A549 (cell line): ENCODE data around the gene FAM98C. TPM values are rescaled to one million over a fixed set of nuclear protein-coding genes. Genes with fewer than 3 reads are reported as not detected.
A peak's percentile ranks its signal among the peaks of the same experiment; 100 is the strongest.

Source experiments
- ATAC-seq, 2 experiments: fragments of 200-7000 bp in 1 of 2; fragments of >200 bp in 1 of 2; cut with Nextera tagmentation in 1 of 2; cut with Tn5 transposase in 1 of 2; 3 replicates each; pipeline versions ENCODE4 v1.8.0 to v1.9.1; 2018 to 2020; ENCODE audit warnings: mild to moderate bottlenecking in 1 of 2, moderate library complexity in 1 of 2
- CTCF ChIA-PET: fragments of 300-600 bp; sonication (Branson Sonifier 250); formaldehyde crosslinking; extraction: SDS; loops from one replicate; lab custom pipeline; 2021; ENCODE audit warnings: antibody characterized with exemption, inconsistent platforms; lab: Yijun Ruan, JAX
- POLR2A ChIA-PET: fragments of 350-600 bp; formaldehyde crosslinking; extraction: SDS; loops from one replicate; lab custom pipeline; 2021; ENCODE audit warnings: antibody characterized with exemption, inconsistent platforms; lab: Yijun Ruan, JAX
- DNase-seq, 2 experiments: peaks; one replicate each; pipeline versions ENCODE4 v3.0.0 to v3.0.0-alpha.2; 2011 to 2016; ENCODE audit warnings: low read depth in 1 of 2, low spot score in 1 of 2
- FAIRE-seq: peaks from 2 replicates; lab custom pipeline; 2011; peaks lifted over from hg19 to GRCh38; lab: Jason Lieb, UNC
- H3K27ac ChIP-seq, 2 experiments: fragments of >200 bp; sonication (Bioruptor Twin); formaldehyde crosslinking; 3 replicates each; pipeline ENCODE4 v1.5.1; 2016 to 2017
- H3K4me1 ChIP-seq: fragments of >200 bp; sonication (Bioruptor Twin); formaldehyde crosslinking; 3 replicates; pipeline ENCODE4 v1.6.1; 2016
- H3K4me2 ChIP-seq: fragments of >200 bp; sonication (Bioruptor Twin); formaldehyde crosslinking; 3 replicates; pipeline ENCODE4 v1.6.1; 2016
- H3K4me3 ChIP-seq: fragments of >200 bp; sonication (Bioruptor Twin); formaldehyde crosslinking; 3 replicates; pipeline ENCODE4 v1.5.1; 2016
- H3K9me3 ChIP-seq: fragments of >200 bp; sonication (Bioruptor Twin); formaldehyde crosslinking; 3 replicates; pipeline ENCODE4 v1.6.1; 2016
- ATOH8 ChIP-seq: fragments of 250-450 bp; sonication (Bioruptor Pico); IDR thresholded peaks from 2 replicates; pipeline ENCODE4 v1.5.0; 2020; ENCODE audit warnings: low read depth, mild to moderate bottlenecking, moderate library complexity
- BHLHE40 ChIP-seq: IDR thresholded peaks from 2 replicates; pipeline ENCODE4 v1.6.1; 2012; ENCODE audit warnings: low read depth, low read length, inconsistent platforms
- CBX8 ChIP-seq: fragments of 200-600 bp; sonication (generic); IDR thresholded peaks from 2 replicates; pipeline ENCODE4 v1.6.1; 2016
- CHD2 ChIP-seq: fragments of 150-350 bp; IDR thresholded peaks from 2 replicates; pipeline ENCODE4 v1.6.1; 2014; ENCODE audit warnings: low read length; ENCODE audit not compliant: partially characterized antibody
- CHD4 ChIP-seq: fragments of 200-600 bp; sonication (generic); IDR thresholded peaks from 2 replicates; pipeline ENCODE4 v1.6.1; 2016; ENCODE audit warnings: antibody characterized with exemption, mild to moderate bottlenecking, borderline replicate concordance
- ESRRA ChIP-seq: fragments of 150-350 bp; IDR thresholded peaks from 2 replicates; pipeline ENCODE4 v1.6.1; 2014; ENCODE audit warnings: mild to moderate bottlenecking, low read length, borderline replicate concordance
- HDAC2 ChIP-seq: fragments of 200-600 bp; sonication (generic); IDR thresholded peaks from 2 replicates; pipeline ENCODE4 v1.6.1; 2016
- HMGXB4 ChIP-seq: fragments of 250-450 bp; sonication (Bioruptor Pico); IDR thresholded peaks from 2 replicates; pipeline ENCODE4 v1.5.0; 2021; ENCODE audit warnings: mild to moderate bottlenecking, moderate library complexity, borderline replicate concordance
- HOXB13 ChIP-seq: fragments of 250-450 bp; sonication (Bioruptor Pico); IDR thresholded peaks from 2 replicates; pipeline ENCODE4 v1.5.0; 2020; ENCODE audit warnings: low read depth, mild to moderate bottlenecking, moderate library complexity
- KDM1A ChIP-seq: fragments of 200-600 bp; sonication (generic); IDR thresholded peaks from 2 replicates; pipeline ENCODE4 v1.6.1; 2016; ENCODE audit warnings: low read depth, mild to moderate bottlenecking
- MAX ChIP-seq: IDR thresholded peaks from 2 replicates; pipeline ENCODE4 v1.6.1; 2012
- MAZ ChIP-seq: fragments of 150-350 bp; IDR thresholded peaks from 2 replicates; pipeline ENCODE4 v1.6.1; 2014; ENCODE audit warnings: antibody characterized with exemption, low read depth, low read length, borderline replicate concordance
- MYC ChIP-seq: IDR thresholded peaks from 2 replicates; pipeline ENCODE4 v1.6.1; 2012; ENCODE audit warnings: mild to moderate bottlenecking, inconsistent platforms, low read length, improper control_type of control experiment, borderline replicate concordance
- NR3C1 ChIP-seq: fragments of >200 bp; sonication (Bioruptor Twin); formaldehyde crosslinking; IDR thresholded peaks from 3 replicates; pipeline ENCODE4 v1.6.1; 2017
- RAD21 ChIP-seq, 2 experiments: fragments of >200 bp in 1 of 2; sonication (Bioruptor Twin) in 1 of 2; formaldehyde crosslinking in 1 of 2; IDR thresholded peaks in 1 of 2; conservative IDR thresholded peaks in 1 of 2; 2 replicates in 1 of 2; 3 replicates in 1 of 2; pipeline ENCODE4 v1.6.1; 2012 to 2018; ENCODE audit warnings: inconsistent platforms in 1 of 2
- REST ChIP-seq: fragments of 200-600 bp; sonication (generic); IDR thresholded peaks from 2 replicates; pipeline ENCODE4 v1.6.1; 2016; ENCODE audit warnings: antibody characterized with exemption, mild to moderate bottlenecking, moderate library complexity
- RNF2 ChIP-seq: fragments of 200-600 bp; sonication (generic); IDR thresholded peaks from 2 replicates; pipeline ENCODE4 v1.6.1; 2016; ENCODE audit warnings: low read depth, mild to moderate bottlenecking, antibody characterized with exemption, moderate library complexity, borderline replicate concordance
- SMC3 ChIP-seq: fragments of >200 bp; sonication (Bioruptor Twin); formaldehyde crosslinking; IDR thresholded peaks from 3 replicates; pipeline ENCODE4 v1.6.1; 2018; ENCODE audit warnings: inconsistent platforms
- TFCP2L1 ChIP-seq: fragments of 250-450 bp; sonication (Bioruptor Pico); IDR thresholded peaks from 2 replicates; pipeline ENCODE4 v1.5.0; 2021; ENCODE audit warnings: mild to moderate bottlenecking
- TP53 ChIP-seq: fragments of 250-450 bp; sonication (Bioruptor Pico); IDR thresholded peaks from 2 replicates; pipeline ENCODE4 v1.5.0; 2021; ENCODE audit warnings: mild to moderate bottlenecking, moderate library complexity
- ZC3H11A ChIP-seq: fragments of 450-650 bp; IDR thresholded peaks from 2 replicates; pipeline ENCODE4 v1.6.1; 2014; ENCODE audit warnings: antibody characterized with exemption, mild to moderate bottlenecking
- WGBS: methylation state at CpG from one replicate; pipeline ENCODE4 v1.1.6; 2017; ENCODE audit errors: missing lambda C conversion rate; 5-methylcytosine and 5-hydroxymethylcytosine counted together
- polyA minus RNA-seq: library from RNA; depleted of rRNA, polyadenylated mRNA; stranded (reverse); fragments of >200 nt; gene quantifications from 2 replicates; pipeline ENCODE4 v1.2.3, GENCODE V29; 2011; rRNA and poly(A)+ RNA removed
- polyA plus RNA-seq, 4 experiments: library from polyadenylated mRNA; depleted of rRNA in 3 of 4; stranded (reverse); fragments of >200 nt; fragmentation: RNase III in 1 of 4; extraction: RNeasy Plus Mini Kit Qiagen cat#74134 plus additional on column Dnase treatment in 1 of 4; gene quantifications; 2 replicates in 3 of 4; 3 replicates in 1 of 4; pipeline ENCODE4 v1.2.3, GENCODE V29; 2011 to 2017
- TF ChIP-seq, protein P1 (sequence below): fragments of 450-650 bp; IDR thresholded peaks from 2 replicates; pipeline ENCODE4 v1.6.1; 2014; ENCODE audit warnings: antibody characterized with exemption
- TF ChIP-seq, protein P2 (sequence below): IDR thresholded peaks from 2 replicates; pipeline ENCODE4 v1.6.1; 2012; ENCODE audit warnings: low read depth, borderline replicate concordance
- TF ChIP-seq, protein P3 (sequence below): fragments of >200 bp; sonication (Bioruptor Twin); formaldehyde crosslinking; IDR thresholded peaks from 3 replicates; pipeline ENCODE4 v1.6.1; 2016
- TF ChIP-seq, protein P4 (sequence below): IDR thresholded peaks from 2 replicates; pipeline ENCODE4 v1.6.1; 2012
- TF ChIP-seq, protein P5 (sequence below): fragments of >200 bp; sonication (Bioruptor Twin); formaldehyde crosslinking; IDR thresholded peaks from 2 replicates; pipeline ENCODE4 v1.6.1; 2016

FAM98C gene
- polyA plus RNA-seq (2011; rRNA removed), result 12.8 and 13.8 TPM in 2 replicates
- 36.5 and 42.2 TPM in 2 replicates for polyA plus RNA-seq (2012; cell fraction: cytosol; rRNA removed)
- 70.9 and 89.2 TPM in 2 replicates for polyA plus RNA-seq (2012; cell fraction: nucleus; rRNA removed)
- 19.5 to 20.4 TPM (median 20.1 TPM) in 3 replicates for polyA plus RNA-seq (2017; fragmentation: RNase III; extraction: RNeasy Plus Mini Kit Qiagen cat#74134 plus additional on column Dnase treatment)
- polyA minus RNA-seq, result 7.9 and 13.8 TPM in 2 replicates

DNA sequence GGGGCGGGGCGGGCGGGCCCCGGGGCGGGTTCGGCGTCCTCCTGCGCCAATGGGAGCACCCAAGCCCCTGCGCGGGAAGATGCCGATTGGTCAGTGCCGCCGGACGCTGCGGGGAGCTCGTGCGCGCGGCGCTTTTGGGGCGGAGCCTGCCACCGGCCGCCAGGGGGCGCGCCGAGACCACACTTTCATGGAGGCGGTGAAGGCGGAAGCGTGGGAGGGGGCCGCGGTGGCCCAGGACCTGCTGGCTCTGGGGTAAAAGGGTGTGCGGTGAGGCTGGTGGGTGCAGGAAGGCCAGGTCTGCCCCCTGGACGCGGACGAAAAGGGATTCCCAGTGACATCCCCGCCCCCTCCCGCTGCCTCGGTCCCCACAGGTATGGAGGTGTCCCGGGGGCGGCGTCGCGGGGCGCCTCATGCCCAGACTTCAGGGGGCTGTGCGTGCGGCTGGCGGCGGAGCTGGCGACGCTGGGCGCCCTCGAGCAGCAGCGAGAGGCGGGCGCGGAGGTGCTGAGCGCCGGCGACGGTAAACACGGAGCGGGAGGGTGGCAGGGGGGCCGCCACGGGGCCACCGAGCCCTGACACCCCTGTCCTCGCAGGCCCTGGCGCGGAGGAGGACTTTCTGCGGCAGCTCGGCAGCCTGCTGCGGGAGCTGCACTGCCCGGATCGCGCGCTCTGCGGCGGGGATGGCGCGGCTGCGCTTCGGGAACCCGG lies at the start of gene FAM98C:
Gene FAM98C (plus strand): TSS at position 127 of the 708 bp plus-strand sequence. CDS start 61 bp downstream, at position 188.
- Histone ChIP-seq H3K4me3 (peak within 1 kb of the TSS; percentile 66), H3K4me1 (peaks cover 10% of the 10 kb centered on the region), H3K9me3 (no peaks in the 10 kb centered on the region), H3K27ac (peak within 1 kb of the TSS; percentile 80 to 89), H3K4me2 (peak within 1 kb of the TSS; percentile 87)
- POLR2A ChIA-PET, result interaction anchor here (0.6 to 2.4 kb wide), 18 partner anchors 9 to 1033 kb away, joined by 3 to 30 read pairs (median 4); partner anchors contain the start of genes ACTN4, C19orf33, EIF3K and GGN
- DNase-seq (peak; percentile 99 to 100), ATAC-seq (peak; percentile 93 to 98), FAIRE-seq (peak; percentile 68)
- 2% methylated on average over 49 of the region's 82 CpGs for WGBS
- CTCF ChIA-PET, result interaction anchor here (0.6 to 14.1 kb wide), 161 partner anchors 11 to 1139 kb away, joined by 3 to 254 read pairs (median 5); partner anchors contain the start of genes ACTN4, CCER2, ECH1 and EIF3K
- TF ChIP-seq ZC3H11A, result no peak
- peak; percentile 74 for TF ChIP-seq BHLHE40
- TF ChIP-seq RNF2, result 0 out of 2 replicates have a peak, but pooled peaks have one; percentile 76
- peak; percentile 55; the same call in 1 of the 2 replicates for TF ChIP-seq TP53 (CRISPR knock-in tag)
- peak; percentile 96 to 100 for TF ChIP-seq RAD21 (conservative IDR thresholded peaks at IDR 0.05 in 1 of 2, IDR thresholded peaks at IDR 0.05 in 1 of 2)
- TF ChIP-seq TFCP2L1 (CRISPR knock-in tag), result peak; percentile 85; the same call in 1 of the 2 replicates
- TF ChIP-seq REST, result no peak
- peak; percentile 96 for TF ChIP-seq MAX
- TF ChIP-seq MAZ, result peak; percentile 86; the same call in 1 of the 2 replicates
- TF ChIP-seq, protein P1, sequence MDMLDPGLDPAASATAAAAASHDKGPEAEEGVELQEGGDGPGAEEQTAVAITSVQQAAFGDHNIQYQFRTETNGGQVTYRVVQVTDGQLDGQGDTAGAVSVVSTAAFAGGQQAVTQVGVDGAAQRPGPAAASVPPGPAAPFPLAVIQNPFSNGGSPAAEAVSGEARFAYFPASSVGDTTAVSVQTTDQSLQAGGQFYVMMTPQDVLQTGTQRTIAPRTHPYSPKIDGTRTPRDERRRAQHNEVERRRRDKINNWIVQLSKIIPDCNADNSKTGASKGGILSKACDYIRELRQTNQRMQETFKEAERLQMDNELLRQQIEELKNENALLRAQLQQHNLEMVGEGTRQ, result peak; percentile 2; the same call in 1 of the 2 replicates
- TF ChIP-seq CBX8, result no peak
- TF ChIP-seq KDM1A, result no peak
- TF ChIP-seq, protein P2, sequence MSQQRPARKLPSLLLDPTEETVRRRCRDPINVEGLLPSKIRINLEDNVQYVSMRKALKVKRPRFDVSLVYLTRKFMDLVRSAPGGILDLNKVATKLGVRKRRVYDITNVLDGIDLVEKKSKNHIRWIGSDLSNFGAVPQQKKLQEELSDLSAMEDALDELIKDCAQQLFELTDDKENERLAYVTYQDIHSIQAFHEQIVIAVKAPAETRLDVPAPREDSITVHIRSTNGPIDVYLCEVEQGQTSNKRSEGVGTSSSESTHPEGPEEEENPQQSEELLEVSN, result peak; percentile 99
- TF ChIP-seq NR3C1, result no peak
- TF ChIP-seq CHD2, result no peak
- TF ChIP-seq HOXB13 (CRISPR knock-in tag), result 0 out of 2 replicates have a peak, but pooled peaks have one; percentile 25
- TF ChIP-seq, protein P3, sequence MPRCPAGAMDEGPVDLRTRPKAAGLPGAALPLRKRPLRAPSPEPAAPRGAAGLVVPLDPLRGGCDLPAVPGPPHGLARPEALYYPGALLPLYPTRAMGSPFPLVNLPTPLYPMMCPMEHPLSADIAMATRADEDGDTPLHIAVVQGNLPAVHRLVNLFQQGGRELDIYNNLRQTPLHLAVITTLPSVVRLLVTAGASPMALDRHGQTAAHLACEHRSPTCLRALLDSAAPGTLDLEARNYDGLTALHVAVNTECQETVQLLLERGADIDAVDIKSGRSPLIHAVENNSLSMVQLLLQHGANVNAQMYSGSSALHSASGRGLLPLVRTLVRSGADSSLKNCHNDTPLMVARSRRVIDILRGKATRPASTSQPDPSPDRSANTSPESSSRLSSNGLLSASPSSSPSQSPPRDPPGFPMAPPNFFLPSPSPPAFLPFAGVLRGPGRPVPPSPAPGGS, result 0 out of 3 replicates have a peak, but pooled peaks have one; percentile 28
- TF ChIP-seq HMGXB4 (CRISPR knock-in tag), result peak; percentile 81
- TF ChIP-seq MYC, result peak; percentile 85
- TF ChIP-seq ATOH8 (CRISPR knock-in tag), result 0 out of 2 replicates have a peak, but pooled peaks have one; percentile 12
- peak; percentile 53; the same call in 1 of the 2 replicates for TF ChIP-seq HDAC2
- TF ChIP-seq, protein P4, sequence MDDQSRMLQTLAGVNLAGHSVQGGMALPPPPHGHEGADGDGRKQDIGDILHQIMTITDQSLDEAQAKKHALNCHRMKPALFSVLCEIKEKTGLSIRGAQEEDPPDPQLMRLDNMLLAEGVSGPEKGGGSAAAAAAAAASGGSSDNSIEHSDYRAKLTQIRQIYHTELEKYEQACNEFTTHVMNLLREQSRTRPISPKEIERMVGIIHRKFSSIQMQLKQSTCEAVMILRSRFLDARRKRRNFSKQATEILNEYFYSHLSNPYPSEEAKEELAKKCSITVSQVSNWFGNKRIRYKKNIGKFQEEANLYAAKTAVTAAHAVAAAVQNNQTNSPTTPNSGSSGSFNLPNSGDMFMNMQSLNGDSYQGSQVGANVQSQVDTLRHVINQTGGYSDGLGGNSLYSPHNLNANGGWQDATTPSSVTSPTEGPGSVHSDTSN, result peak; percentile 35; the same call in 1 of the 2 replicates
- TF ChIP-seq CHD4, result no peak
- TF ChIP-seq, protein P5, sequence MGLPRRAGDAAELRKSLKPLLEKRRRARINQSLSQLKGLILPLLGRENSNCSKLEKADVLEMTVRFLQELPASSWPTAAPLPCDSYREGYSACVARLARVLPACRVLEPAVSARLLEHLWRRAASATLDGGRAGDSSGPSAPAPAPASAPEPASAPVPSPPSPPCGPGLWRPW, result no peak
- TF ChIP-seq ESRRA, result no peak
- TF ChIP-seq SMC3, result peak; percentile 96
